ENCODE measurements around the gene RDH12.
A peak's percentile ranks its signal among the peaks of the same experiment; 100 is the strongest.
"Not testable (repeated sequence)": the region's sequence is repeated elsewhere in the genome, so short reads cannot be mapped to it uniquely, and the experiment has no call there.

Gene RDH12

GRCh38 chr14:67701492-67701891 lies at the start of gene RDH12:
Gene RDH12 (plus strand): TSS chr14:67701886. CDS start chr14:67722643, 20,757 bp downstream.
- not testable (repeated sequence) for FAIRE-seq

GRCh38 chr14:67652189-67652588 lies 49.5 kb upstream of the RDH12 start:
- no peak for FAIRE-seq

GRCh38 chr14:67653651-67654280 lies 47.9 kb upstream of the RDH12 start:
- FAIRE-seq, result no peak

GRCh38 chr14:67663633-67664032 lies 38.1 kb upstream of the RDH12 start:
- no peak for FAIRE-seq

DNA sequence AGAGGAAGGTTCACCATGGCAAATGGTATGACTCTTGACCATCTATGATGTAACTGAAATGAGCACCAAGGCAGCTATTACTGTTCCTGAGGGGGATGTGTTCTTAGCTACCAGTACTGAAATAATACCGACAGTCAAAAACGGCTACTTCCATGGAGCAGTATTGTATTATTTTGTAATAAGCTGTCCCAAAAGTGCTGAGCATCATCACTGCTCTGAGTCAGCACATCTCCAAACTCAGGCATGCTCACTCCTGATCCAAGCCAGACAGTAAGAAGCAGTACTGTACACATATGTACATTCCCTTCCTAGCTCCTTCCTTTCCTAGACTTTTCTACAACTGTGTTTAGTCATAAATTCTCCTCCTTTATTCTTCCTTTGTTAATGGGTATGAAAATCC lies 35.8 kb upstream of the RDH12 start:
- no peak for FAIRE-seq

- peak; percentile 77 for FAIRE-seq
Observed at GRCh38 chr14:67666750-67667449, 34.8 kb upstream of the RDH12 start.

- no peak for FAIRE-seq
Observed at GRCh38 chr14:67668559-67668958, 33.1 kb upstream of the RDH12 start.

- no peak for FAIRE-seq
Observed at GRCh38 chr14:67673451-67673850, 28.2 kb upstream of the RDH12 start.

DNA sequence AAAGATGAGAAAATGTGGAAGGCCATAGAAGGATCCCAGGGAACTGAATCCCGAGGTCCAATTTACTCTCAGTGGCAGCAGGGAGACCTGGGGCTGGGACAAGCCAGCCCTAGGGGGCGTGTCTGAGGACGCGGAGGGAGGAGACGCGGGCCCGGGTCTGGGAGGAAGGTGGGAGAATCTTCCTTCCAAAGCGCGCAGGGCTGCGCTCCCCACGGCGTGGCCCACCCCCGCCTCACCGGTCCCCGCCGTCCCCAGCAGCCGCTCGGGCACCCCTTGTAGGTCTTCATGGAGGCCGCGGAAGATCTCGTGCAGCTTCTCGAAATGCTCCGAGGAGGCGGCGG lies 27.6 kb upstream of the RDH12 start:
- no peak for FAIRE-seq

- FAIRE-seq, result no peak
Observed at GRCh38 chr14:67674480-67675218, 27.0 kb upstream of the RDH12 start, which contains the start of gene VTI1B. Gene VTI1B (minus strand): TSS chr14:67674632. CDS start chr14:67674489, 143 bp downstream.

DNA sequence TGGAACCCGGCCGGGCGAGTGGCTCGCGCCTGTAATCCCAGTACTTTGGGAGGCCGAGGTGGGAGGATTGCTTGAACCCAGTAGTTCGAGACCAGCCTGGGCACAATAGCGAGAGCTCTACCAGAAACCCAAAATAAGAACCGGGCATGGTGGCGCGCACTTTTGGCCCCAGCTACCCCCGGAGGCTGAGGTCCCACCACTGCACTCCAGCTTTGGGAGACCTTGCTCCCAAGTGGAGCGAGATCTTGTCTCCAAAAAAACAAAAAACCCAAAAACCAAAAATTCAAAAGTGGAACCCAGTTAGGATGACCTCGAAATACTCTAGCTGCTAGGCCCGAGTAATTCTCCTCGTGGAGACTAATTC lies 26.5 kb upstream of the RDH12 start:
- no peak for FAIRE-seq

DNA sequence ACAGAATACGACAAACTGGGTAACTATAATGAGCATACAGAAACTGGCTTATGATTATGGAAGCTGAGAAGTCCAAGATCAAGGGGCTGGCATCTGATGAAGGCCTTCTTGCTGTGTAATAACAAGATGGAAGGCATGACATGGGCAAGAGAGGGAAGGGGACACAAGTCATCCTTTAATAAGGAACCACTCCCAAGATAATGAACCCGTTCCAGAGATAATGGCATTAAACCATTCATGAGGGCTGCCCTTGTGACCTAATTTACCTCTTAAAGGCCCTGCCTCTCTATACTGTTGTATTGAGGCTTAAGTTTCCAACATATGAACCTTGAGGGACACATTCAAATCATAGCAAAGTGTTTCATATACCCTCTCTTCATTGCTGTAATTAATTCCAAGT lies 22.7 kb upstream of the RDH12 start:
- FAIRE-seq, result no peak

DNA sequence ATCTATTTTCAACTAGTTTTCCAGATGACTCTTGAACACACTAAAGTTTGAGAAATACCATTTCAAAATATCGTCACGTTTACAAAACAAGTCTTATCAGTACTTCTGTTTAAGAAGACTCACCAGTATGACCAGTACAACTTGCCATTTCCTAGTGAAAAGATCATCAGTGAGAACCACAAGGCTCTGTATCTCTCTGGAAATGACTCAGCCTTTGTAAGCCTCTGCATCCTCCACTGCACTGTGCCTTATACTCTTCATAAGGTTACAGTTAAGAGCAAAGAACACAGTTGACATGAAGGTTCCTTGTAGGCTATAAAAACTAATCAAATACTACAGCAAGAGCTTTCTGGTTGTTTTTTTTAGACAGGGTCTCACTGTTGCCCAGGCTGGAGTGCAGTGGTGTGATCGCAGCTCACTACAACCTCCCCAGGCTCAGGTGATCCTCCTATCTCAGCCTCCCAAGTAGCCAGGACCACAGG lies 21.5 kb upstream of the RDH12 start:
- no peak for FAIRE-seq

DNA sequence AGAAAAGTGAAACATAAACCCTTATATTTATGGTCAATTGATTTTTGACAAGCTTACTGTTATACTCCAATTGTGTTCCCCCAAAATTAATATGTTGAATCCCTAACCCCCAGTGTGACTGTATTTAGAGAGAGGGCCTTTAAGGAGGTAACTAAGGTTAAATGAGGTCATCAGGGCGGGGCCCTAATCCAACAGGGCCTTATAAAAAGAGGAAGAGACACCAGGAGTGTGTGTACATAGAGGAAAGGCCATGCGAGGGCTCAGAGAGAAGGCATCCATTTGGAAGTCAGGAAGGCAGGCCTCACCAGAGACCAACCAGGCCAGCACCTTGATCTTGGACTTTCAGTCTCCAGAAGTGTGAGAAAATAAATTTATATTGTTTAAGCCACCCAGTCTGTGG lies 20.7 kb upstream of the RDH12 start:
- FAIRE-seq, result no peak

DNA sequence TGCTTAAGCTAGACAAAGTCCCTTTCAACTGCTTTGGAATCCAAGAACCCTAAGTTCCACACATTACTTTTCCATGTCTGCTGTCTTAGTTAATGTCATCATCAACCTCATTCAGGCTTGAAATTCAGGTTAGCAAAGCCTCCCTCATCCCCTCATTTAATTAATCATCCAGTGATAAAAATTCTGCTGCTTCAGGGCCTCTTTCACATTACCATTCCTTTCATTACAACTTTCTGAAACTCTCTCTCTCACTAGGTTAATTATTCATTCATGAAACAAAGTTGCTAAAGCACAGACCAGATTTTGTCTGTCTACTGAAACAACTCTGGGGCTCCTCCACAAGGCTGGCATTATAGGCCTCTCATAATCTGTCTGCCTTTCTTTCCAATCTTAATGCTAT lies 17.8 kb upstream of the RDH12 start:
- no peak for FAIRE-seq

- FAIRE-seq, result no peak
Observed at GRCh38 chr14:67690011-67690410, 11.7 kb upstream of the RDH12 start.

DNA sequence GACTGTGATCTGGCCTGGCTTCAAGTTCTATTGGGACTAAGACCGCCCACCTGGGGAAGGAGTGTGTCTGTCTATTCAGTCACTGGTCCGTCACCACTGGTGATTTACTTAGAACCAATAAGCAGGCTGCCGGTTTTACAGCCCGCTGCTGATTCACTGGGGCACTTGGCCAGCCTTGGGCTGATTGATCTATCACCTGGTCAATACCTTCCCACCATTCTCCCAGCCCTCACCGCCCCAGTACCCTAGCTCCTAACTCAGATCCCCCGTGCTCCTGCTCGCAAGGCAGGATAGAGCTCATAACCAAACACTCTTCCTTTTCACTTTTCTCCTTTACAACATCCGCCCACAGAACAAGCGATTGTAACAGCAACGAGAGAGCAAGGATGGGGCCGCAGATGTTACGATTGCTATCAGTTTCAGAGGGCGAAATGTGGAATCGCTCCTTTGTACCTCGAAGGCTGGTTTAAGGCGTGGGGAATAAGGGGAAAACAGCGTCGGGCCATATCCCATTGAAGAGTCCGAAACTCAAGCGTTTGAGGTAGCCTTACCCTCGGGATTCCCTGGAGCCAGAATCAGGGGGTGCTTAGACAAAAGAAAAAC lies 6.8 kb upstream of the RDH12 start:
- no peak for FAIRE-seq

- peak; percentile 69 for FAIRE-seq
Observed at GRCh38 chr14:67695394-67695949, 6.2 kb upstream of the RDH12 start, which contains the start of gene RDH11. Gene RDH11 (minus strand): TSS chr14:67695764. CDS start chr14:67695703, 61 bp downstream.

- FAIRE-seq, result no peak
Observed at GRCh38 chr14:67697006-67697405, 4.7 kb upstream of the RDH12 start.

DNA sequence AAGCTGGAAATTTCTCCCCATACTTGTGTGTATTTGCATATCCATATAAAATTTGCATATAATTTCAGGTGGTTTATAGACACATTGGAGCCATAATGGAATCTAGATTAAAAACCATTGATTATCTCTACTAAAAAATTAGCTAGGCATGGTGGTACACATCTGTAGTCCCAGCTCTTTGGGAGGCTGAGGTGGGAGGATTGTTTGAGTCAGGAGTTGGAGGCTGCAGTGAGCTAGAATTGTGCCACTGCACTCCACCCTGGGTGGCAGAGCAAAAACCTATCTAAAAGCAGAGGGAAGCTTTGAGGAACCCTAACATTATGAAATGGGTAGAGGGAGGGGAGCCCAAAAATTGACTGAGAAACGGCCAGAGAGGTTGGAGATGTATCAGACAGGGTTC lies 3.5 kb upstream of the RDH12 start:
- no peak for FAIRE-seq

DNA sequence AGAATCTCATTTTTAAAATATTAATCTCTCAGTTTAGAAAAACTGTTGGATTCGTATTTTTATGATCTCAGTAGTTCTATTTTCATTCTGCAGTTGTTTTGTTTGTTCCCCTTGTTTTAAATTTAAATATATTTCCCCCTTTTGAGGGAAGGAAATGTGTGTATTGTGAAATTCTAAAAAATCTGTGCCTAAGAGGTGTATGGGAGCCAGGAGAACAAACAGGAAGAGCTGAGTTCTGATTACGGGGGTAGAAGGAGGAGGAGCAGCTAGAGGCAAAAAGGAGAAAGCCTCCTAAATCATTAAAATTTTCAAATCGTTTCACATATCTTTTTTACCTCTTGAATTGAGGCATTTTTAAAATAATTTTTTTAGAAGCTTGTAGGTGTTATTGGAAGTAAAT lies 2.3 kb downstream of the RDH12 start:
- no peak for FAIRE-seq

GRCh38 chr14:67704484-67705089 lies 2.9 kb downstream of the RDH12 start:
- peak; percentile 83 for FAIRE-seq

DNA sequence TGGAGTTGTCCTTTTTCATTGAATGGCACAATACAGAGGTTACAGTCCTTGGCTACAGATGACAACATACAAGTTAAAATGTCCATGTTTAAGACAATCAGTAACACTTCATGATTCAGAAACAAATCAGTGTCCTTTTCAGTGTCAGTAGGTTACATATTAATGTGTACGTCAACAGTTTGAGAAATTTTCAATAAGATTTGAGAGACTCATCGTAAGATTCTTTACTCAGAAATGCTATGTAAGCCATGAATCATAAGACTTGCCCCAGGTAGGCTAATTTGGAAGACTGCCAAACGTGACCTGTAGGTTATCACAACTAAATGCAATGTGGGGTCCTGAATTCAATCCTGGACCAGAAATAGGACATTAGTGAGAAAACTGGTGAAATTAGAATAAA lies 3.5 kb downstream of the RDH12 start:
- no peak for FAIRE-seq
